K562 (cell line): Measurements from ENCODE around the gene NME2. TPM values are rescaled to one million over a fixed set of nuclear protein-coding genes. Genes with fewer than 3 reads are reported as not detected.

Experiments
- ATAC-seq: fragments of 200-7000 bp; cut with Tn5 transposase; 3 replicates; pipeline ENCODE4 v1.9.1; 2020; ENCODE audit warnings: moderate library complexity
- BruUV-seq: library from RNA; stranded (reverse); fragments of 400-500 nt; replicated peaks from 2 replicates; lab custom pipeline; 2021; lab: Mats Ljungman, UMichigan
- CTCF ChIA-PET: fragments of 300-600 bp; formaldehyde crosslinking; extraction: SDS; loops from one replicate; lab custom pipeline; 2021; ENCODE audit warnings: low intra/inter-chr PET ratio; lab: Yijun Ruan, JAX
- POLR2A ChIA-PET: fragments of 300-600, 350-650 bp; sonication (Branson Sonifier 250); formaldehyde crosslinking; extraction: SDS; loops from one replicate; lab custom pipeline; 2021; ENCODE audit warnings: antibody characterized with exemption, inconsistent platforms; lab: Yijun Ruan, JAX
- DNase-seq, 4 experiments: peaks; one replicate each; pipeline versions ENCODE4 v3.0.0 to v3.0.0-alpha.2; 2011 to 2018; ENCODE audit warnings: low spot score in 3 of 4, mixed read lengths in 3 of 4; ENCODE audit errors: extremely low read depth in 1 of 4
- FAIRE-seq: peaks from 2 replicates; lab custom pipeline; 2011; peaks lifted over from hg19 to GRCh38; lab: Jason Lieb, UNC
- H2AFZ ChIP-seq: 2 replicates; pipeline ENCODE4 v1.6.0; 2011; ENCODE audit warnings: low read depth, low read length, control low read depth, inconsistent platforms
- H3K27ac ChIP-seq: fragments of 200-600 bp; 3 replicates; pipeline ENCODE4 v1.8.0; 2011; ENCODE audit warnings: low read depth, mild to moderate bottlenecking, control low read depth, inconsistent platforms, low read length, moderate library complexity, mixed read lengths; ENCODE audit errors: extremely low read depth
- H3K27me3 ChIP-seq, 2 experiments: fragments of 300-600 bp in 1 of 2; 2 replicates in 1 of 2; 3 replicates in 1 of 2; pipeline versions ENCODE4 v1.6.0 to v1.8.0; 2011; ENCODE audit warnings: inconsistent platforms in 2 of 2, low read length in 2 of 2, mild to moderate bottlenecking in 1 of 2, mixed read lengths in 1 of 2, moderate library complexity in 1 of 2; ENCODE audit not compliant: control insufficient read depth in 2 of 2, insufficient read depth in 2 of 2
- H3K36me3 ChIP-seq: fragments of 300-600 bp; 3 replicates; pipeline ENCODE4 v1.8.0; 2011; ENCODE audit warnings: mild to moderate bottlenecking, low read length, inconsistent platforms; ENCODE audit not compliant: control insufficient read depth, insufficient read depth
- H3K4me1 ChIP-seq, 2 experiments: fragments of 200-600 bp in 1 of 2; replicated peaks in 1 of 2; 2 replicates in 1 of 2; 3 replicates in 1 of 2; pipeline versions ENCODE4 v1.5.1 to v1.8.0; 2011; ENCODE audit warnings: inconsistent platforms in 2 of 2, low read length in 2 of 2, mild to moderate bottlenecking in 1 of 2, mixed read lengths in 1 of 2, moderate library complexity in 1 of 2; ENCODE audit not compliant: control insufficient read depth in 2 of 2, insufficient read depth in 2 of 2
- H3K4me2 ChIP-seq: 2 replicates; pipeline ENCODE4 v1.6.1; 2011; ENCODE audit warnings: low read length, control low read depth, inconsistent platforms, mixed read lengths; ENCODE audit not compliant: insufficient read depth
- H3K4me3 ChIP-seq: fragments of 200-600 bp; sonication (generic), shearing (Covaris generic); 2 replicates; pipeline ENCODE4 v1.5.1; 2016; ENCODE audit warnings: control low read depth, inconsistent platforms
- H3K79me2 ChIP-seq: fragments of 200-600 bp; 3 replicates; pipeline ENCODE4 v1.8.0; 2011; ENCODE audit warnings: low read length, inconsistent platforms; ENCODE audit not compliant: control insufficient read depth, insufficient read depth
- H3K9ac ChIP-seq, 2 experiments: 2 replicates each; pipeline versions ENCODE4 v1.6.0 to v1.6.1; 2011; ENCODE audit warnings: low read depth in 2 of 2, low read length in 2 of 2, control low read depth in 1 of 2, inconsistent platforms in 1 of 2, mild to moderate bottlenecking in 1 of 2, mixed read lengths in 1 of 2; ENCODE audit not compliant: insufficient read depth in 1 of 2
- H3K9me1 ChIP-seq: one replicate; pipeline ENCODE4 v1.6.0; 2011; ENCODE audit warnings: inconsistent platforms, mild to moderate bottlenecking, low read length, moderate library complexity; ENCODE audit not compliant: control insufficient read depth, insufficient read depth
- H3K9me3 ChIP-seq: replicated peaks from 2 replicates; pipeline ENCODE4 v1.5.1; 2011; ENCODE audit warnings: low read depth, low read length, inconsistent platforms; ENCODE audit not compliant: control insufficient read depth, insufficient read depth
- H4K20me1 ChIP-seq: replicated peaks from 2 replicates; pipeline ENCODE4 v1.6.1; 2011; ENCODE audit warnings: low read length, inconsistent platforms, mixed read lengths; ENCODE audit not compliant: control insufficient read depth, insufficient read depth
- COPS2 ChIP-seq: fragments of 450-650 bp; conservative IDR thresholded peaks from 2 replicates; pipeline ENCODE4 v1.6.1; 2016; ENCODE audit warnings: mild to moderate bottlenecking, moderate library complexity
- E2F8 ChIP-seq: fragments of 450-650 bp; IDR thresholded peaks from 2 replicates; pipeline ENCODE4 v1.7.1; 2018; ENCODE audit warnings: mild to moderate bottlenecking, low read depth; ENCODE audit not compliant: partially characterized antibody
- HOMEZ ChIP-seq: fragments of 250-450 bp; sonication (Bioruptor Pico); IDR thresholded peaks from 2 replicates; pipeline ENCODE4 v1.4.0; 2020; ENCODE audit warnings: mild to moderate bottlenecking, moderate library complexity
- MYNN ChIP-seq, 2 experiments: sonication (generic); formaldehyde crosslinking in 1 of 2; IDR thresholded peaks; 2 replicates each; pipeline versions ENCODE4 v1.5.0 to v1.6.1; 2016 to 2020; ENCODE audit warnings: antibody characterized with exemption in 1 of 2, missing genetic modification reagents in 1 of 2
- NR2C1 ChIP-seq, 2 experiments: fragments of 450-650 bp; IDR thresholded peaks; 2 replicates each; pipeline ENCODE4 v1.6.1; 2017; ENCODE audit warnings: mild to moderate bottlenecking in 2 of 2, antibody characterized with exemption in 1 of 2, inconsistent platforms in 1 of 2, missing compliant biosample characterization in 1 of 2, missing genetic modification characterization in 1 of 2
- POLR2B ChIP-seq: fragments of 450-650 bp; IDR thresholded peaks from 2 replicates; pipeline ENCODE4 v1.6.1; 2018; ENCODE audit warnings: low read depth; ENCODE audit not compliant: partially characterized antibody
- POU5F1 ChIP-seq: fragments of 150-350 bp; IDR thresholded peaks from 2 replicates; pipeline ENCODE4 v1.6.1; 2014; ENCODE audit warnings: borderline replicate concordance, low read length, low read depth, mild to moderate bottlenecking; ENCODE audit not compliant: partially characterized antibody
- RAD21 ChIP-seq, 2 experiments: fragments of 250-450 bp in 1 of 2; fragments of 450-650 bp in 1 of 2; sonication (Bioruptor Pico) in 1 of 2; formaldehyde crosslinking in 1 of 2; IDR thresholded peaks in 1 of 2; conservative IDR thresholded peaks in 1 of 2; 2 replicates each; pipeline versions ENCODE4 v1.4.0 to v1.8.0; 2020 to 2022; ENCODE audit warnings: mild to moderate bottlenecking in 2 of 2, moderate library complexity in 1 of 2
- SNIP1 ChIP-seq: fragments of 450-650 bp; IDR thresholded peaks from 2 replicates; pipeline ENCODE4 v1.7.1; 2017; ENCODE audit warnings: low read depth, mild to moderate bottlenecking
- SP2 ChIP-seq: IDR thresholded peaks from 2 replicates; pipeline ENCODE4 v1.6.1; 2011; ENCODE audit warnings: mild to moderate bottlenecking, low read depth, low read length, moderate library complexity; ENCODE audit not compliant: poor library complexity, severe bottlenecking; ENCODE audit errors: extremely low read depth
- XRCC3 ChIP-seq: fragments of 450-650 bp; IDR thresholded peaks from 2 replicates; pipeline ENCODE4 v1.6.1; 2017; ENCODE audit warnings: mild to moderate bottlenecking, moderate library complexity
- YBX1 ChIP-seq: fragments of 450-650 bp; IDR thresholded peaks from 2 replicates; pipeline ENCODE4 v1.7.1; 2016; ENCODE audit warnings: mild to moderate bottlenecking
- WGBS: fragments of 100-300 bp; shearing (Covaris generic); methylation state at CpG from one replicate; pipeline ENCODE4 v1.1.6; 2016; ENCODE audit warnings: low coverage, mixed read lengths; ENCODE audit not compliant: insufficient coverage; ENCODE audit errors: missing lambda C conversion rate; 5-methylcytosine and 5-hydroxymethylcytosine counted together
- in situ Hi-C: fragments of 300-500 bp; cut with MboI; formaldehyde crosslinking; loops from 4 replicates; pipeline ENCODE4 v1.15.0; 2018; ENCODE audit warnings: inconsistent platforms, mixed read lengths
- intact Hi-C: fragments of 100-400 bp; cut with micrococcal nuclease; formaldehyde crosslinking; loops from 2 replicates; pipeline ENCODE4 v1.14.2; 2022
- polyA plus RNA-seq, 8 experiments: library from polyadenylated mRNA; depleted of rRNA in 4 of 8; stranded (reverse) in 5 of 8; unstranded in 3 of 8; fragments of >200 nt; fragmentation: Nextera tagmentation in 2 of 8; fragmentation: Illumina TruSeq in 1 of 8; extraction: Ambion mirVana in 2 of 8; extraction: Trizol in 1 of 8; gene quantifications; 2 replicates each; pipeline versions ENCODE4 v1.2.1 to v1.2.3, GENCODE V29; 2011 to 2014; ENCODE audit warnings: inconsistent platforms in 1 of 8, missing spikeins in 1 of 8
- total RNA-seq, 7 experiments: library from RNA; depleted of rRNA in 6 of 7; stranded (reverse); fragments of >200 nt in 6 of 7; fragmentation: Illumina TruSeq in 2 of 7; extraction: Trizol in 2 of 7; gene quantifications; 2 replicates each; pipeline versions ENCODE4 v1.2.1 to v1.2.3, GENCODE V29; 2011 to 2021; ENCODE audit warnings: low replicate concordance in 1 of 7

NME2 gene
- total and polyA plus RNA-seq, 9 of the 15 experiments (the other 6 are each of a cell fraction or from before 2014, with no cell fraction given): 684 to 1,202 (median 924) TPM

DNA sequence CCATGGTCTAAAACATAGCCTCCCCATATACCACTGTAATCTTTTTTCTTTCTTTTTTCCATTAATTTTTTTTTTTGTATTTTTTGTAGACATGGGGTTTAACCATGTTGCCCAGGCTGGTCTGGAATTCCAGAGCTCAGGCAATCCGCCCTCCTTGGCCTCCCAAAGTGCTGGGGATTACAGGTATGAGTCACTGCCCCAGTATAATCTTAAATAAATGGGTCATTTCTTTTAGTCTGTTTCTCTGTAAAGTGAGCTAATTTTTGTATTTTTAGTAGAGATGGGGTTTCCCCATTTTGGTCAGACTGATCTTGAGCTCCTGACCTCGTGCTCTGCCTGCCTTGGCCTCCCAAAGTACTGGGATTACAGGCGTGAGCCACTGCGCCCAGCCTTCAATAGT is 18.6 kb upstream of the NME2 start:
- H3K36me3 ChIP-seq: no peaks in the 10 kb centered on the region
- no peak overlapping the region for H3K9ac ChIP-seq
- no TSS peak for BruUV-seq
- H3K9me1 ChIP-seq: no peaks in the 10 kb centered on the region
- H3K27me3 ChIP-seq: no peaks in the 10 kb centered on the region
- H3K4me2 ChIP-seq: no peak overlapping the region
- peak overlapping the region; percentile 17; the same call in 1 of the 2 replicates for H2AFZ ChIP-seq
- DNase-seq: no peak
- no peak for ATAC-seq
- TF ChIP-seq SP2 (no peak), HOMEZ (CRISPR knock-in tag) (no peak), SNIP1 (no peak), MYNN (IDR thresholded peaks at IDR 0.05) (no peak), MYNN (CRISPR knock-in tag; IDR thresholded peaks at IDR 0.05) (no peak), E2F8 (no peak), YBX1 (no peak), POU5F1 (no peak), XRCC3 (no peak), RAD21 (CRISPR knock-in tag; conservative IDR thresholded peaks at IDR 0.05 in 1 of 2, IDR thresholded peaks at IDR 0.05 in 1 of 2) (no peak), NR2C1 (IDR thresholded peaks at IDR 0.05) (no peak), NR2C1 (tag; IDR thresholded peaks at IDR 0.05) (no peak), POLR2B (no peak), COPS2 (no peak)
- H3K79me2 ChIP-seq: no peaks in the 10 kb centered on the region
- 72% methylated on average over 4 of the region's 4 CpGs for WGBS
- H3K4me3 ChIP-seq: no peak overlapping the region
- intact Hi-C loops: no loop called here
- H3K4me1 ChIP-seq: peaks cover 7 to 8% of the 10 kb centered on the region in 2 experiments; a peak in 3 of 5 replicates
- H4K20me1 ChIP-seq: no peaks in the 10 kb centered on the region
- H3K27ac ChIP-seq: 0 out of 3 replicates have a peak overlapping the region, but pooled peaks have one; percentile 22
- H3K9me3 ChIP-seq: no peaks in the 10 kb centered on the region
- FAIRE-seq: no peak
- in situ Hi-C loops: loop anchor here (5.0 kb wide), 1 partner anchor 145 kb away; no protein-coding TSS in a partner anchor
- CTCF ChIA-PET: no interaction called here
- POLR2A ChIA-PET: interaction anchor here (0.9 to 1.2 kb wide), 2 partner anchors 9 to 24 kb away, joined by 3 to 4 read pairs; no protein-coding TSS in a partner anchor
